H1 (cell line): ENCODE measurements around the gene ZPBP. TPM values are rescaled to one million over a fixed set of nuclear protein-coding genes. Genes with fewer than 3 reads are reported as not detected.

ENCODE experiments used
- CTCF ChIA-PET: fragments of 300-600 bp; sonication (Branson Sonifier 250); formaldehyde crosslinking; loops from one replicate; lab custom pipeline; 2021; ENCODE audit not compliant: partially characterized antibody; lab: Charles Lee
- POLR2A ChIA-PET: fragments of 300-600 bp; sonication (Branson Sonifier 250); formaldehyde crosslinking; loops from one replicate; lab custom pipeline; 2021; ENCODE audit warnings: inconsistent platforms; ENCODE audit not compliant: partially characterized antibody; lab: Charles Lee
- DNase-seq, 2 experiments: peaks; one replicate each; pipeline versions ENCODE4 v3.0.0 to v3.0.0-alpha.2; 2010 to 2022; ENCODE audit warnings: low spot score in 2 of 2, low read depth in 1 of 2, mixed read lengths in 1 of 2
- FAIRE-seq: peaks from 2 replicates; lab custom pipeline; 2011; peaks lifted over from hg19 to GRCh38; lab: Jason Lieb, UNC
- H2AFZ ChIP-seq: 2 replicates; pipeline ENCODE4 v1.8.1; 2012; ENCODE audit warnings: low read length, inconsistent platforms
- H2AK5ac ChIP-seq: 2 replicates; pipeline ENCODE4 v1.6.1; 2013; ENCODE audit warnings: low read depth, low read length
- H2BK120ac ChIP-seq: replicated peaks from 2 replicates; pipeline ENCODE3; 2013; ENCODE audit warnings: low read depth, low read length, inconsistent platforms
- H2BK12ac ChIP-seq: 2 replicates; pipeline ENCODE4 v1.6.1; 2013; ENCODE audit warnings: low read depth, low read length
- H2BK15ac ChIP-seq: 2 replicates; pipeline ENCODE4 v1.6.1; 2013; ENCODE audit warnings: low read length
- H2BK20ac ChIP-seq: 2 replicates; pipeline ENCODE4 v1.6.1; 2013; ENCODE audit warnings: low read length
- H2BK5ac ChIP-seq: 2 replicates; pipeline ENCODE4 v1.6.1; 2013; ENCODE audit warnings: low read depth, low read length
- H3K14ac ChIP-seq: 2 replicates; pipeline ENCODE4 v1.6.1; 2013; ENCODE audit warnings: inconsistent platforms; ENCODE audit not compliant: insufficient read length
- H3K18ac ChIP-seq: 2 replicates; pipeline ENCODE4 v1.6.1; 2013; ENCODE audit warnings: low read length; ENCODE audit errors: extremely low read depth
- H3K23ac ChIP-seq: 2 replicates; pipeline ENCODE4 v1.6.1; 2013; ENCODE audit warnings: inconsistent platforms; ENCODE audit not compliant: insufficient read length
- H3K23me2 ChIP-seq: 2 replicates; pipeline ENCODE4 v1.6.1; 2013; ENCODE audit warnings: low read depth, low read length
- H3K27ac ChIP-seq: 2 replicates; pipeline ENCODE4 v1.6.1; 2011; ENCODE audit warnings: low read depth, low read length, inconsistent platforms
- H3K27me3 ChIP-seq, 4 experiments: replicated peaks in 1 of 4; 1 replicate in 1 of 4; 2 replicates in 3 of 4; pipeline versions ENCODE4 v1.6.1 to v1.8.1; 2011 to 2013; ENCODE audit warnings: low read length in 3 of 4, mild to moderate bottlenecking in 3 of 4, inconsistent platforms in 2 of 4, mixed read lengths in 2 of 4, moderate library complexity in 1 of 4; ENCODE audit not compliant: control insufficient read depth in 3 of 4, insufficient read depth in 3 of 4; ENCODE audit errors: extremely low read depth in 1 of 4
- H3K36me3 ChIP-seq, 4 experiments: 2 replicates each; pipeline versions ENCODE4 v1.6.1 to v1.8.1; 2011 to 2013; ENCODE audit warnings: mild to moderate bottlenecking in 4 of 4, low read length in 3 of 4, moderate library complexity in 2 of 4, control low read depth in 1 of 4, inconsistent platforms in 1 of 4; ENCODE audit not compliant: insufficient read depth in 4 of 4, control insufficient read depth in 2 of 4
- H3K4ac ChIP-seq: replicated peaks from 2 replicates; pipeline ENCODE3; 2013; ENCODE audit warnings: low read length, low read depth, mixed read lengths, inconsistent platforms; ENCODE audit not compliant: insufficient read length
- H3K4me1 ChIP-seq, 4 experiments: replicated peaks in 1 of 4; 1 replicate in 1 of 4; 2 replicates in 3 of 4; pipeline versions ENCODE4 v1.6.1 to v1.8.1; 2011 to 2013; ENCODE audit warnings: low read length in 3 of 4, inconsistent platforms in 2 of 4, mixed read lengths in 1 of 4; ENCODE audit not compliant: insufficient read depth in 4 of 4, control insufficient read depth in 3 of 4
- H3K4me2 ChIP-seq, 2 experiments: 2 replicates each; pipeline versions ENCODE4 v1.6.1 to v1.8.1; 2011 to 2013; ENCODE audit warnings: low read depth in 2 of 2, low read length in 2 of 2, control low read depth in 1 of 2, inconsistent platforms in 1 of 2, mild to moderate bottlenecking in 1 of 2; ENCODE audit not compliant: insufficient read depth in 1 of 2
- H3K4me3 ChIP-seq, 4 experiments: fragments of 200-600, 300-600 bp in 1 of 4; sonication (generic), shearing (Covaris generic), sonication (Bioruptor Twin) in 1 of 4; 2 replicates each; pipeline versions ENCODE4 v1.5.1 to v1.8.1; 2011 to 2016; ENCODE audit warnings: low read length in 4 of 4, low read depth in 3 of 4, control low read depth in 2 of 4, inconsistent platforms in 2 of 4, mild to moderate bottlenecking in 2 of 4, mixed read lengths in 1 of 4, moderate library complexity in 1 of 4; ENCODE audit not compliant: insufficient read depth in 2 of 4; ENCODE audit errors: extremely low read depth in 1 of 4
- H3K56ac ChIP-seq: replicated peaks from 2 replicates; pipeline ENCODE3; 2013; ENCODE audit warnings: low read depth, mild to moderate bottlenecking, mixed read lengths, low read length, inconsistent platforms; ENCODE audit not compliant: insufficient read length
- H3K79me1 ChIP-seq: 2 replicates; pipeline ENCODE4 v1.6.1; 2013; ENCODE audit warnings: low read depth, low read length, control low read depth
- H3K79me2 ChIP-seq, 2 experiments: 2 replicates each; pipeline versions ENCODE4 v1.6.1 to v1.8.1; 2012 to 2013; ENCODE audit warnings: low read length in 2 of 2, mild to moderate bottlenecking in 2 of 2, inconsistent platforms in 1 of 2; ENCODE audit not compliant: insufficient read depth in 2 of 2, control insufficient read depth in 1 of 2
- H3K9ac ChIP-seq, 4 experiments: replicated peaks in 1 of 4; 1 replicate in 1 of 4; 2 replicates in 3 of 4; pipeline versions ENCODE4 v1.6.1 to v1.8.1; 2011 to 2013; ENCODE audit warnings: low read depth in 3 of 4, low read length in 3 of 4, control low read depth in 2 of 4, mild to moderate bottlenecking in 2 of 4, moderate library complexity in 2 of 4, inconsistent platforms in 1 of 4; ENCODE audit errors: extremely low read depth in 1 of 4
- H3K9me3 ChIP-seq, 2 experiments: 2 replicates each; pipeline versions ENCODE4 v1.6.1 to v1.8.1; 2012 to 2013; ENCODE audit warnings: mild to moderate bottlenecking in 2 of 2, moderate library complexity in 2 of 2, control low read depth in 1 of 2, inconsistent platforms in 1 of 2, low read depth in 1 of 2, low read length in 1 of 2, mixed read lengths in 1 of 2; ENCODE audit not compliant: insufficient read depth in 2 of 2
- H4K20me1 ChIP-seq, 2 experiments: replicated peaks in 1 of 2; 2 replicates each; pipeline versions ENCODE3 to v1.8.1; 2011 to 2013; ENCODE audit warnings: inconsistent platforms in 2 of 2, low read length in 2 of 2, mild to moderate bottlenecking in 1 of 2; ENCODE audit not compliant: insufficient read depth in 2 of 2, control insufficient read depth in 1 of 2
- H4K5ac ChIP-seq: 2 replicates; pipeline ENCODE4 v1.6.1; 2013; ENCODE audit warnings: low read length, low read depth, mixed read lengths, inconsistent platforms; ENCODE audit not compliant: insufficient read length
- H4K8ac ChIP-seq: 2 replicates; pipeline ENCODE4 v1.8.0; 2013; ENCODE audit warnings: mild to moderate bottlenecking, moderate library complexity, low read length, inconsistent platforms; ENCODE audit not compliant: insufficient read depth; ENCODE audit errors: extremely low read depth
- H4K91ac ChIP-seq: replicated peaks from 2 replicates; pipeline ENCODE3; 2013; ENCODE audit warnings: low read length, mixed read lengths, inconsistent platforms; ENCODE audit not compliant: insufficient read length
- CEBPB ChIP-seq: IDR thresholded peaks from 2 replicates; pipeline ENCODE4 v1.6.1; 2012; ENCODE audit warnings: low read depth, low read length
- CHD1 ChIP-seq: IDR thresholded peaks from 2 replicates; pipeline ENCODE4 v1.6.1; 2012; ENCODE audit warnings: low read depth, low read length, improper control_type of control experiment
- E2F6 ChIP-seq: IDR thresholded peaks from 2 replicates; pipeline ENCODE4 v1.6.1; 2012; ENCODE audit warnings: inconsistent platforms
- EGR1 ChIP-seq: IDR thresholded peaks from 2 replicates; pipeline ENCODE4 v1.6.1; 2011; ENCODE audit warnings: low read depth, low read length, borderline replicate concordance
- JUN ChIP-seq: IDR thresholded peaks from 2 replicates; pipeline ENCODE4 v1.6.1; 2011; ENCODE audit warnings: low read depth, mild to moderate bottlenecking, improper control_type of control experiment, low read length
- POLR2A ChIP-seq, 2 experiments: IDR thresholded peaks; 1 replicate in 1 of 2; 2 replicates in 1 of 2; pipeline ENCODE4 v1.6.1; 2011; ENCODE audit warnings: low read depth in 2 of 2, low read length in 2 of 2, mild to moderate bottlenecking in 2 of 2; ENCODE audit errors: control extremely low read depth in 1 of 2
- POU5F1 ChIP-seq: IDR thresholded peaks from 2 replicates; pipeline ENCODE4 v1.6.1; 2011; ENCODE audit warnings: low read depth, mild to moderate bottlenecking, low read length, moderate library complexity
- RBBP5 ChIP-seq: IDR thresholded peaks from 2 replicates; pipeline ENCODE4 v1.7.1; 2012; ENCODE audit warnings: low read depth, mild to moderate bottlenecking, inconsistent platforms, low read length, moderate library complexity, borderline replicate concordance
- SRF ChIP-seq: IDR thresholded peaks from 2 replicates; pipeline ENCODE4 v1.6.1; 2011; ENCODE audit warnings: mild to moderate bottlenecking, low read depth, low read length, moderate library complexity
- TAF1 ChIP-seq: IDR thresholded peaks from 2 replicates; pipeline ENCODE4 v1.6.1; 2011; ENCODE audit warnings: mild to moderate bottlenecking, low read depth, low read length
- TBP ChIP-seq: IDR thresholded peaks from 2 replicates; pipeline ENCODE4 v1.6.1; 2011; ENCODE audit warnings: low read depth, low read length, improper control_type of control experiment
- YY1 ChIP-seq: IDR thresholded peaks from 2 replicates; pipeline ENCODE4 v1.6.1; 2011; ENCODE audit warnings: low read depth, mild to moderate bottlenecking, low read length
- WGBS, 2 experiments: shearing (Covaris generic) in 1 of 2; methylation state at CpG; one replicate each; pipeline versions ENCODE4 v1.1.6 to v1.1.7; 2013 to 2015; ENCODE audit warnings: low lambda C conversion rate in 2 of 2, mixed read lengths in 2 of 2, inconsistent platforms in 1 of 2, low coverage in 1 of 2, missing lambda C conversion rate in 1 of 2; ENCODE audit not compliant: insufficient replicate concordance in 2 of 2, insufficient coverage in 1 of 2, insufficient read length in 1 of 2; ENCODE audit errors: extremely low coverage in 1 of 2, missing lambda C conversion rate in 1 of 2; 5-methylcytosine and 5-hydroxymethylcytosine counted together
- polyA plus RNA-seq, 7 experiments: library from polyadenylated mRNA; depleted of rRNA in 3 of 7; stranded (reverse) in 5 of 7; unstranded in 2 of 7; fragments of >200 nt in 5 of 7; fragments of 200-250 nt in 2 of 7; gene quantifications; 1 replicate in 5 of 7; 2 replicates in 1 of 7; 4 replicates in 1 of 7; pipeline versions ENCODE4 v1.2.1 to v1.2.3, GENCODE V29; 2011 to 2013; ENCODE audit warnings: missing spikeins in 2 of 7, mixed read lengths in 2 of 7
- total RNA-seq: library from RNA; stranded (reverse); fragmentation: NEBNext Ultra II Directional; extraction: Animal tissue kit (Norgen Biotek cat#: 25700); gene quantifications from 2 replicates; pipeline ENCODE4 v1.2.1, GENCODE V29; 2021
- TF ChIP-seq, protein P1 (sequence below), 3 experiments: IDR thresholded peaks; 1 replicate in 2 of 3; 2 replicates in 1 of 3; pipeline versions ENCODE4 v1.5.1 to v1.6.1; 2011; ENCODE audit warnings: low read length in 3 of 3, mild to moderate bottlenecking in 3 of 3, inconsistent platforms in 2 of 3, low read depth in 1 of 3, moderate library complexity in 1 of 3; ENCODE audit not compliant: insufficient read depth in 1 of 3; ENCODE audit errors: control extremely low read depth in 1 of 3

The ZPBP gene
- total and polyA plus RNA-seq, 2 of the 8 experiments (the other 6 are each of a cell fraction or from before 2014, with no cell fraction given) = not detected

DNA sequence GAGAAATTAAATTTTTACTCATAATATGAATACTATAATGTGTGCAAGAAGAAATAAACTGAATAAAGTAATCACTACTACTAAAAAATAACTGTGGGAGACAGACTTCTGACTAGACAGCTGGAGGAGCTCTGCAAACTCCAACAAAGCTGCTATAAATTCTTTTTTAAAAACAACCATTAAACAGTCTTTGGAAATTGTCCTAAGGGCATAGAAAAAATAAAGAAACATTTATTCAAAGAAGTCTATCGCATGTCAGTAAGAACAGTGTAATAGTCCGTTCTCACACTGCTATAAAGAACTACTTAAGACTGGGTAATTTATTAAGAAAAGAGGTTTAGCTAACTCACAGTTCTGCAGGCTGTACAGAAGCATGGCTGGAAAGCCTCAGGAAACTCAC is 56.0 kb downstream of the ZPBP start:
- H4K20me1 ChIP-seq = no peaks in the 10 kb centered on the region
- no peak overlapping the region for H3K56ac ChIP-seq
- H3K18ac ChIP-seq = no peak overlapping the region
- no peak overlapping the region for H2AFZ ChIP-seq
- H2BK15ac ChIP-seq = no peak overlapping the region
- POLR2A ChIA-PET = no interaction called here
- no peak overlapping the region for H4K5ac ChIP-seq
- DNase-seq = no peak
- no peak overlapping the region for H4K8ac ChIP-seq
- H3K9ac ChIP-seq = no peak overlapping the region
- no peaks in the 10 kb centered on the region for H3K79me1 ChIP-seq
- H3K4me1 ChIP-seq = no peaks in the 10 kb centered on the region
- H2AK5ac ChIP-seq = no peak overlapping the region
- H3K23ac ChIP-seq = no peak overlapping the region
- H2BK5ac ChIP-seq = no peak overlapping the region
- H2BK120ac ChIP-seq = no peak overlapping the region
- no peak overlapping the region for H3K4me2 ChIP-seq
- no peak overlapping the region for H2BK20ac ChIP-seq
- H2BK12ac ChIP-seq = no peak overlapping the region
- 94% methylated on average over 2 of the region's 2 CpGs; no CpG with 5 or more reads in 1 of the 2 experiments for WGBS, 2 experiments
- no peak overlapping the region for H3K27ac ChIP-seq
- no peak overlapping the region for H4K91ac ChIP-seq
- H3K9me3 ChIP-seq = no peaks in the 10 kb centered on the region
- no peaks in the 10 kb centered on the region for H3K36me3 ChIP-seq
- H3K79me2 ChIP-seq = no peaks in the 10 kb centered on the region
- H3K14ac ChIP-seq = no peak overlapping the region
- H3K4ac ChIP-seq = no peak overlapping the region
- no peaks in the 10 kb centered on the region for H3K23me2 ChIP-seq
- FAIRE-seq = no peak
- no peaks in the 10 kb centered on the region for H3K27me3 ChIP-seq
- no peak overlapping the region for H3K4me3 ChIP-seq
- CTCF ChIA-PET = no interaction called here
- TF ChIP-seq JUN (no peak), TAF1 (no peak), CHD1 (no peak), RBBP5 (no peak), CEBPB (no peak), E2F6 (no peak), SRF (no peak), EGR1 (no peak), YY1 (no peak), TBP (no peak), POLR2A (IDR thresholded peaks at IDR 0.05; ENCODE audit: control extremely low read depth in 1 of 2, low read depth in 2 of 2, low read length in 2 of 2) (no peak), POU5F1 (no peak)
- TF ChIP-seq, protein P1, sequence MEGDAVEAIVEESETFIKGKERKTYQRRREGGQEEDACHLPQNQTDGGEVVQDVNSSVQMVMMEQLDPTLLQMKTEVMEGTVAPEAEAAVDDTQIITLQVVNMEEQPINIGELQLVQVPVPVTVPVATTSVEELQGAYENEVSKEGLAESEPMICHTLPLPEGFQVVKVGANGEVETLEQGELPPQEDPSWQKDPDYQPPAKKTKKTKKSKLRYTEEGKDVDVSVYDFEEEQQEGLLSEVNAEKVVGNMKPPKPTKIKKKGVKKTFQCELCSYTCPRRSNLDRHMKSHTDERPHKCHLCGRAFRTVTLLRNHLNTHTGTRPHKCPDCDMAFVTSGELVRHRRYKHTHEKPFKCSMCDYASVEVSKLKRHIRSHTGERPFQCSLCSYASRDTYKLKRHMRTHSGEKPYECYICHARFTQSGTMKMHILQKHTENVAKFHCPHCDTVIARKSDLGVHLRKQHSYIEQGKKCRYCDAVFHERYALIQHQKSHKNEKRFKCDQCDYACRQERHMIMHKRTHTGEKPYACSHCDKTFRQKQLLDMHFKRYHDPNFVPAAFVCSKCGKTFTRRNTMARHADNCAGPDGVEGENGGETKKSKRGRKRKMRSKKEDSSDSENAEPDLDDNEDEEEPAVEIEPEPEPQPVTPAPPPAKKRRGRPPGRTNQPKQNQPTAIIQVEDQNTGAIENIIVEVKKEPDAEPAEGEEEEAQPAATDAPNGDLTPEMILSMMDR (IDR thresholded peaks at IDR 0.05; ENCODE audit: control extremely low read depth in 1 of 3, insufficient read depth in 1 of 3, low read depth in 1 of 3, low read length in 3 of 3) = no peak
